Measurements from ENCODE around the gene CHID1. TPM values are rescaled to one million over a fixed set of nuclear protein-coding genes. Genes with fewer than 3 reads are reported as not detected.

The CHID1 gene
- total and polyA plus RNA-seq, 2 of the 4 experiments (the other 2 are of a cell fraction) = 34.2 to 121 TPM

DNA sequence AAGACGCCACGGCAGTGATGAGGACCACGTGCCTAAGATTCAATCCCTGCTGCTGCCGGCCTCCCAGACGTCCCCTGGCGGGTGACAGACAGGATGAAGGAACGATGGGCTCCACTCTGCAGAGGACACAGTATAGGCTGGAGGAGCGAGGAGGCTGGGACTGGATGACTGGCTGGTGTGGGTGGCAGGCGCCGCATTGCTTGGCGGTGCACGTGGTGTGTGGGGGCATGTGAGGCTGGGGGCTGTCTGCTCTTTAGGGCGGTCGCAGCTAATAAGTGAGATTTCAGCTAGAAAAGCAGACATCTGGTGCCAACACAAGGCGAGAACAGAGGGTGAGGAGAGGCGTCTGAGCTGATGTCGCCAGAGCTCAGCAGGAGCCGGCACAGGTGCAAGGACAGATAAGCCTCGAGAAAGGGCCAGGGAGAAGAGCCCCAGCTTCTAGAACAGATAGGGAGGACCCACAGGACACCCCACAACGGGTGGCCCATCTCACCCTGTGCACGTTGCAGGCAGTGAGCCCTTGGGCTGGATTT lies 34.8 kb downstream of the CHID1 start:
- Histone ChIP-seq H3K36me3 (ENCODE audit: control insufficient read depth, insufficient read depth, low read length) (peaks cover 9% of the 10 kb centered on the region), H4K8ac (ENCODE audit: low read depth in 2 of 2, low read length in 2 of 2) (no peak overlapping the region), H3K27ac (ENCODE audit: insufficient read depth, low read length) (no peak overlapping the region), H3K18ac (ENCODE audit: low read depth, low read length) (no peak overlapping the region), H4K5ac (ENCODE audit: low read depth, low read length) (no peak overlapping the region), H2AK5ac (ENCODE audit: low read depth, low read length) (no peak overlapping the region), H2BK5ac (ENCODE audit: low read depth, low read length, poor library complexity, severe bottlenecking) (no peak overlapping the region), H3K56ac (ENCODE audit: extremely low read depth, insufficient read depth, low read length) (no peak overlapping the region), H3K79me1 (ENCODE audit: low read depth in 1 of 2, low read length in 2 of 2) (no peaks in the 10 kb centered on the region), H2BK15ac (ENCODE audit: low read depth, low read length) (no peak overlapping the region), H2BK120ac (ENCODE audit: low read depth, low read length) (no peak overlapping the region), H4K20me1 (ENCODE audit: insufficient read depth, low read length) (no peaks in the 10 kb centered on the region; the same call in 1 of the 2 replicates), H3K4me3 (ENCODE audit: insufficient read depth, low read depth, low read length) (no peak overlapping the region), H3K4ac (ENCODE audit: low read depth, low read length) (no peak overlapping the region), H3K23ac (ENCODE audit: low read depth, low read length) (no peak overlapping the region), H3K4me2 (ENCODE audit: low read depth, low read length) (no peak overlapping the region), H2AFZ (replicated peaks; ENCODE audit: low read length, poor library complexity) (no peak overlapping the region), H4K91ac (ENCODE audit: insufficient read depth, low read depth, low read length) (no peak overlapping the region), H3K9me1 (ENCODE audit: insufficient read depth, low read length) (no peaks in the 10 kb centered on the region; the same call in 1 of the 2 replicates), H2AK9ac (replicated peaks; ENCODE audit: low read depth, low read length, poor library complexity) (no peak overlapping the region), H3K4me1 (ENCODE audit: control insufficient read depth, insufficient read depth, low read length) (no peaks in the 10 kb centered on the region; the same call in 1 of the 2 replicates), H3K9ac (ENCODE audit: low read depth, low read length) (no peak overlapping the region), H3K27me3 (ENCODE audit: control insufficient read depth, insufficient read depth, low read length) (no peaks in the 10 kb centered on the region), H3K14ac (replicated peaks; ENCODE audit: low read depth, low read length) (no peak overlapping the region), H3K9me3 (ENCODE audit: control insufficient read depth, insufficient read depth, low read length) (no peaks in the 10 kb centered on the region), H2BK20ac (ENCODE audit: low read depth, low read length) (no peak overlapping the region)
- ChIA-PET CTCF (no interaction called here), POLR2A (ENCODE audit: unreplicated experiment) (no interaction called here)
- no peak for TF ChIP-seq CHD1 (IDR thresholded peaks at IDR 0.05; ENCODE audit: low read depth, low read length)
- no peak for TF ChIP-seq RCOR1 (IDR thresholded peaks at IDR 0.05; ENCODE audit: insufficient replicate concordance, low read length)
- TF ChIP-seq, protein P1, sequence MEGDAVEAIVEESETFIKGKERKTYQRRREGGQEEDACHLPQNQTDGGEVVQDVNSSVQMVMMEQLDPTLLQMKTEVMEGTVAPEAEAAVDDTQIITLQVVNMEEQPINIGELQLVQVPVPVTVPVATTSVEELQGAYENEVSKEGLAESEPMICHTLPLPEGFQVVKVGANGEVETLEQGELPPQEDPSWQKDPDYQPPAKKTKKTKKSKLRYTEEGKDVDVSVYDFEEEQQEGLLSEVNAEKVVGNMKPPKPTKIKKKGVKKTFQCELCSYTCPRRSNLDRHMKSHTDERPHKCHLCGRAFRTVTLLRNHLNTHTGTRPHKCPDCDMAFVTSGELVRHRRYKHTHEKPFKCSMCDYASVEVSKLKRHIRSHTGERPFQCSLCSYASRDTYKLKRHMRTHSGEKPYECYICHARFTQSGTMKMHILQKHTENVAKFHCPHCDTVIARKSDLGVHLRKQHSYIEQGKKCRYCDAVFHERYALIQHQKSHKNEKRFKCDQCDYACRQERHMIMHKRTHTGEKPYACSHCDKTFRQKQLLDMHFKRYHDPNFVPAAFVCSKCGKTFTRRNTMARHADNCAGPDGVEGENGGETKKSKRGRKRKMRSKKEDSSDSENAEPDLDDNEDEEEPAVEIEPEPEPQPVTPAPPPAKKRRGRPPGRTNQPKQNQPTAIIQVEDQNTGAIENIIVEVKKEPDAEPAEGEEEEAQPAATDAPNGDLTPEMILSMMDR (conservative IDR thresholded peaks at IDR 0.05; ENCODE audit: low read depth, low read length) = no peak
- TF ChIP-seq NFE2L2 (IDR thresholded peaks at IDR 0.05; ENCODE audit: low read depth, low read length) = no peak
- TF ChIP-seq MXI1 (IDR thresholded peaks at IDR 0.05; ENCODE audit: borderline replicate concordance, low read depth, low read length) = no peak
- no peak for TF ChIP-seq MAZ (IDR thresholded peaks at IDR 0.05; ENCODE audit: borderline replicate concordance, low read depth, low read length)
- no peak for TF ChIP-seq MAFK (IDR thresholded peaks at IDR 0.05; ENCODE audit: low read depth, low read length)
- TF ChIP-seq, protein P2, sequence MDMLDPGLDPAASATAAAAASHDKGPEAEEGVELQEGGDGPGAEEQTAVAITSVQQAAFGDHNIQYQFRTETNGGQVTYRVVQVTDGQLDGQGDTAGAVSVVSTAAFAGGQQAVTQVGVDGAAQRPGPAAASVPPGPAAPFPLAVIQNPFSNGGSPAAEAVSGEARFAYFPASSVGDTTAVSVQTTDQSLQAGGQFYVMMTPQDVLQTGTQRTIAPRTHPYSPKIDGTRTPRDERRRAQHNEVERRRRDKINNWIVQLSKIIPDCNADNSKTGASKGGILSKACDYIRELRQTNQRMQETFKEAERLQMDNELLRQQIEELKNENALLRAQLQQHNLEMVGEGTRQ (IDR thresholded peaks at IDR 0.05; ENCODE audit: low read depth, low read length) = no peak
- no peak for TF ChIP-seq BHLHE40 (IDR thresholded peaks at IDR 0.05; ENCODE audit: low read depth, low read length)
- no peak for TF ChIP-seq FOS (IDR thresholded peaks at IDR 0.05; ENCODE audit: low read depth, low read length)
- TF ChIP-seq SMC3 (IDR thresholded peaks at IDR 0.05; ENCODE audit: low read depth, low read length) = no peak
- TF ChIP-seq POLR2A (IDR thresholded peaks at IDR 0.05; ENCODE audit: low read depth, low read length) = no peak
- TF ChIP-seq RFX5 (IDR thresholded peaks at IDR 0.05; ENCODE audit: low read depth, low read length) = no peak
- TF ChIP-seq, protein P3, sequence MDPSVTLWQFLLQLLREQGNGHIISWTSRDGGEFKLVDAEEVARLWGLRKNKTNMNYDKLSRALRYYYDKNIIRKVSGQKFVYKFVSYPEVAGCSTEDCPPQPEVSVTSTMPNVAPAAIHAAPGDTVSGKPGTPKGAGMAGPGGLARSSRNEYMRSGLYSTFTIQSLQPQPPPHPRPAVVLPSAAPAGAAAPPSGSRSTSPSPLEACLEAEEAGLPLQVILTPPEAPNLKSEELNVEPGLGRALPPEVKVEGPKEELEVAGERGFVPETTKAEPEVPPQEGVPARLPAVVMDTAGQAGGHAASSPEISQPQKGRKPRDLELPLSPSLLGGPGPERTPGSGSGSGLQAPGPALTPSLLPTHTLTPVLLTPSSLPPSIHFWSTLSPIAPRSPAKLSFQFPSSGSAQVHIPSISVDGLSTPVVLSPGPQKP (IDR thresholded peaks at IDR 0.05; ENCODE audit: borderline replicate concordance, low read depth, low read length) = no peak
- TF ChIP-seq CEBPB (IDR thresholded peaks at IDR 0.05; ENCODE audit: low read depth, low read length) = no peak
- TF ChIP-seq RAD21 (IDR thresholded peaks at IDR 0.05; ENCODE audit: low read length) = no peak
- DNase-seq (no peak), ATAC-seq (ENCODE audit: low read depth) (no peak)
- in situ Hi-C loops (cut with MboI; ENCODE audit: low sequenced_read_pairs) = no loop called here
- intact Hi-C loops (cut with micrococcal nuclease) = no loop called here
- no TSS peak for BruUV-seq (replicated peaks)
- WGBS, 2 experiments (ENCODE audit: extremely low coverage in 2 of 2, insufficient read length in 1 of 2) = 84% methylated on average over 8 of the region's 21 CpGs; no CpG with 5 or more reads in 1 of the 2 experiments
- dilution Hi-C loops (cut with HindIII; ENCODE audit: low sequenced_read_pairs, unreplicated experiment) = no loop called here
